HG03460 (cell line): Measurements from ENCODE around the gene OR2J1.
"Not testable (repeated sequence)": the region's sequence is repeated elsewhere in the genome, so short reads cannot be mapped to it uniquely, and the experiment has no call there.

Experiments
- ATAC-seq: cut with Tn5 transposase; IDR thresholded peaks from one replicate; pipeline ENCODE4 v1.9.1; 2021; ENCODE audit not compliant: unreplicated experiment

OR2J1 gene

GRCh38 chr6:29099190-29099589 lies at the start of gene OR2J1:
OR2J1 (plus strand) TSS chr6:29099490; CDS start chr6:29100943, 1,453 bp downstream.
- no peak for ATAC-seq

- ATAC-seq: no peak
Observed at GRCh38 chr6:29051680-29052079, 47.6 kb upstream of the OR2J1 start.

GRCh38 chr6:29071831-29072723 lies 27.2 kb upstream of the OR2J1 start:
- no peak for ATAC-seq

- no peak for ATAC-seq
Observed at GRCh38 chr6:29079203-29079602, 20.1 kb upstream of the OR2J1 start.

GRCh38 chr6:29081312-29081711 lies 18.0 kb upstream of the OR2J1 start:
- no peak for ATAC-seq

GRCh38 chr6:29082457-29082856 lies 16.8 kb upstream of the OR2J1 start:
- ATAC-seq: no peak

- ATAC-seq: no peak
Observed at GRCh38 chr6:29087213-29087612, 12.1 kb upstream of the OR2J1 start, which contains the start of gene OR2B3. OR2B3 (minus strand) TSS chr6:29087313; CDS start chr6:29087248, 65 bp downstream.

- ATAC-seq: no peak
Observed at GRCh38 chr6:29092957-29093356, 6.3 kb upstream of the OR2J1 start.

- ATAC-seq: no peak
Observed at GRCh38 chr6:29097803-29098202, 1.5 kb upstream of the OR2J1 start.

- no peak for ATAC-seq
Observed at GRCh38 chr6:29107758-29108157, 8.5 kb downstream of the OR2J1 start, which contains the start of gene OR2J3. OR2J3 (plus strand) TSS chr6:29108058; CDS start chr6:29111891, 3,833 bp downstream.

GRCh38 chr6:29112135-29112534 lies 12.8 kb downstream of the OR2J1 start:
- no peak for ATAC-seq

GRCh38 chr6:29114964-29115363 lies 15.7 kb downstream of the OR2J1 start:
- ATAC-seq: not testable (repeated sequence)

GRCh38 chr6:29129326-29130012 lies 30.2 kb downstream of the OR2J1 start:
- ATAC-seq: no peak

- no peak for ATAC-seq
Observed at GRCh38 chr6:29130644-29131043, 31.4 kb downstream of the OR2J1 start.

GRCh38 chr6:29131691-29132090 lies 32.4 kb downstream of the OR2J1 start:
- no peak for ATAC-seq

- ATAC-seq: no peak
Observed at GRCh38 chr6:29137724-29138123, 38.4 kb downstream of the OR2J1 start.

- no peak for ATAC-seq
Observed at GRCh38 chr6:29141606-29142005, 42.3 kb downstream of the OR2J1 start.

- ATAC-seq: no peak
Observed at GRCh38 chr6:29142309-29142708, 43.0 kb downstream of the OR2J1 start.

GRCh38 chr6:29146179-29146578 lies 46.9 kb downstream of the OR2J1 start:
- no peak for ATAC-seq

GRCh38 chr6:29147074-29147473 lies 47.8 kb downstream of the OR2J1 start:
- no peak for ATAC-seq

- not testable (repeated sequence) for ATAC-seq
Observed at GRCh38 chr6:29149444-29149843, 50.2 kb downstream of the OR2J1 start.
